ENCODE results near the gene MYO18B. TPM values are rescaled to one million over a fixed set of nuclear protein-coding genes. Genes with fewer than 3 reads are reported as not detected.

The MYO18B gene
- polyA plus RNA-seq, 3 donors = not detected

- Histone ChIP-seq H3K79me2 (ENCODE audit: insufficient read depth, low read length) (no peaks in the 10 kb centered on the region), H2AFZ (ENCODE audit: insufficient read depth, low read depth, low read length, poor library complexity, severe bottlenecking) (no peak overlapping the region), H4K20me1 (ENCODE audit: insufficient read depth, low read length) (no peaks in the 10 kb centered on the region), H3K9me3 (replicated peaks in 1 of 2; ENCODE audit: control insufficient read depth in 1 of 2, insufficient read depth in 1 of 2, low read length in 2 of 2) (no peaks in the 10 kb centered on the region), H3K4me1 (ENCODE audit: control insufficient read depth in 1 of 2, insufficient read depth in 2 of 2, low read length in 2 of 2) (no peaks in the 10 kb centered on the region), H3K27ac (ENCODE audit: low read depth in 1 of 2, low read length in 2 of 2) (no peak overlapping the region), H3K27me3 (ENCODE audit: control insufficient read depth in 2 of 2, insufficient read depth in 2 of 2, low read length in 2 of 2) (no peaks in the 10 kb centered on the region), H3K9ac (ENCODE audit: insufficient read depth, low read length, poor library complexity, severe bottlenecking) (no peak overlapping the region), H3K4me2 (replicated peaks; ENCODE audit: extremely low read depth, low read length, poor library complexity, severe bottlenecking) (no peak overlapping the region), H3K4me3 (replicated peaks in 1 of 3; ENCODE audit: low read depth in 2 of 3, low read length in 3 of 3) (no peak overlapping the region), H3K36me3 (replicated peaks in 1 of 2; ENCODE audit: control insufficient read depth in 1 of 2, insufficient read depth in 2 of 2, low read length in 2 of 2) (no peaks in the 10 kb centered on the region)
- DNase-seq = no peak
- H3K27ac Mint-ChIP-seq = no peak overlapping the region
- H3K27me3 Mint-ChIP-seq (ENCODE audit: low read depth in 3 of 3) = peaks cover 3 to 14% (median 4%) of the 10 kb centered on the region in 3 donors
- H3K36me3 Mint-ChIP-seq = no peaks in the 10 kb centered on the region
- TF ChIP-seq, protein P1, sequence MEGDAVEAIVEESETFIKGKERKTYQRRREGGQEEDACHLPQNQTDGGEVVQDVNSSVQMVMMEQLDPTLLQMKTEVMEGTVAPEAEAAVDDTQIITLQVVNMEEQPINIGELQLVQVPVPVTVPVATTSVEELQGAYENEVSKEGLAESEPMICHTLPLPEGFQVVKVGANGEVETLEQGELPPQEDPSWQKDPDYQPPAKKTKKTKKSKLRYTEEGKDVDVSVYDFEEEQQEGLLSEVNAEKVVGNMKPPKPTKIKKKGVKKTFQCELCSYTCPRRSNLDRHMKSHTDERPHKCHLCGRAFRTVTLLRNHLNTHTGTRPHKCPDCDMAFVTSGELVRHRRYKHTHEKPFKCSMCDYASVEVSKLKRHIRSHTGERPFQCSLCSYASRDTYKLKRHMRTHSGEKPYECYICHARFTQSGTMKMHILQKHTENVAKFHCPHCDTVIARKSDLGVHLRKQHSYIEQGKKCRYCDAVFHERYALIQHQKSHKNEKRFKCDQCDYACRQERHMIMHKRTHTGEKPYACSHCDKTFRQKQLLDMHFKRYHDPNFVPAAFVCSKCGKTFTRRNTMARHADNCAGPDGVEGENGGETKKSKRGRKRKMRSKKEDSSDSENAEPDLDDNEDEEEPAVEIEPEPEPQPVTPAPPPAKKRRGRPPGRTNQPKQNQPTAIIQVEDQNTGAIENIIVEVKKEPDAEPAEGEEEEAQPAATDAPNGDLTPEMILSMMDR (IDR thresholded peaks at IDR 0.05) = no peak
- H3K9me3 Mint-ChIP-seq = peaks cover 0 to 2% (median 0%) of the 10 kb centered on the region in 7 donors
- no CpG with 5 or more reads among the region's 5 CpGs for WGBS (ENCODE audit: insufficient coverage)
- intact Hi-C loops (cut with micrococcal nuclease) = no loop called here
- no peaks in the 10 kb centered on the region for H3K4me1 Mint-ChIP-seq
- no peak overlapping the region for H3K4me3 Mint-ChIP-seq
Measured at GRCh38 chr22:25829237-25829636, 87.2 kb downstream of the MYO18B start.

- Histone ChIP-seq H3K27ac (ENCODE audit: low read depth in 1 of 2, low read length in 2 of 2) (no peak overlapping the region), H3K9me3 (replicated peaks in 1 of 2; ENCODE audit: control insufficient read depth in 1 of 2, insufficient read depth in 1 of 2, low read length in 2 of 2) (no peaks in the 10 kb centered on the region), H3K79me2 (ENCODE audit: insufficient read depth, low read length) (no peaks in the 10 kb centered on the region), H3K9ac (ENCODE audit: insufficient read depth, low read length, poor library complexity, severe bottlenecking) (no peak overlapping the region), H3K36me3 (replicated peaks in 1 of 2; ENCODE audit: control insufficient read depth in 1 of 2, insufficient read depth in 2 of 2, low read length in 2 of 2) (no peaks in the 10 kb centered on the region), H3K4me1 (ENCODE audit: control insufficient read depth in 1 of 2, insufficient read depth in 2 of 2, low read length in 2 of 2) (no peaks in the 10 kb centered on the region), H4K20me1 (ENCODE audit: insufficient read depth, low read length) (no peaks in the 10 kb centered on the region), H3K27me3 (ENCODE audit: control insufficient read depth in 2 of 2, insufficient read depth in 2 of 2, low read length in 2 of 2) (no peaks in the 10 kb centered on the region), H3K4me3 (replicated peaks in 1 of 3; ENCODE audit: low read depth in 2 of 3, low read length in 3 of 3) (no peak overlapping the region), H3K4me2 (replicated peaks; ENCODE audit: extremely low read depth, low read length, poor library complexity, severe bottlenecking) (no peak overlapping the region), H2AFZ (ENCODE audit: insufficient read depth, low read depth, low read length, poor library complexity, severe bottlenecking) (no peak overlapping the region)
- no peaks in the 10 kb centered on the region for H3K4me1 Mint-ChIP-seq
- no peak for DNase-seq
- H3K27me3 Mint-ChIP-seq (ENCODE audit: low read depth in 3 of 3) = peaks cover under 1 to 14% (median 4%) of the 10 kb centered on the region in 3 donors
- TF ChIP-seq, protein P1 (IDR thresholded peaks at IDR 0.05) = no peak
- WGBS (ENCODE audit: insufficient coverage) = 86% methylated on average over 5 of the region's 11 CpGs
- H3K4me3 Mint-ChIP-seq = no peak overlapping the region
- no peaks in the 10 kb centered on the region for H3K36me3 Mint-ChIP-seq
- no peak overlapping the region for H3K27ac Mint-ChIP-seq
- intact Hi-C loops (cut with micrococcal nuclease) = no loop called here
- peaks cover 0 to 2% (median 0%) of the 10 kb centered on the region in 7 donors for H3K9me3 Mint-ChIP-seq
Measured at GRCh38 chr22:25829808-25830777, 88.1 kb downstream of the MYO18B start.
